HPDE6-E6E7 (cell line): ENCODE measurements around the gene TMC8.
"Not testable (repeated sequence)": the region's sequence is repeated elsewhere in the genome, so short reads cannot be mapped to it uniquely, and the experiment has no call there.

Experiments used
- DNase-seq: peaks from one replicate; pipeline ENCODE4 v3.0.0; 2011; ENCODE audit warnings: missing footprints; ENCODE audit errors: extremely low spot score

The TMC8 gene

GRCh38 chr17:78130437-78131101, at the start of gene TMC8:
TMC8 (plus strand) TSS chr17:78130771; CDS start chr17:78131589, 818 bp downstream.
- no peak for DNase-seq

GRCh38 chr17:78081551-78081950, 49.0 kb upstream of the TMC8 start:
- DNase-seq = no peak

- not testable (repeated sequence) for DNase-seq
Observed at GRCh38 chr17:78082355-78082872, 48.2 kb upstream of the TMC8 start.

GRCh38 chr17:78082988-78083387, 47.6 kb upstream of the TMC8 start:
- peak; percentile 37 for DNase-seq

- DNase-seq = no peak
Observed at GRCh38 chr17:78086740-78087139, 43.8 kb upstream of the TMC8 start.

- DNase-seq = no peak
Observed at GRCh38 chr17:78088529-78088928, 42.0 kb upstream of the TMC8 start.

GRCh38 chr17:78089576-78090281, 40.8 kb upstream of the TMC8 start:
- no peak for DNase-seq

- peak; percentile 23 for DNase-seq
Observed at GRCh38 chr17:78092794-78093324, 37.7 kb upstream of the TMC8 start.

GRCh38 chr17:78095035-78095434, 35.5 kb upstream of the TMC8 start:
- DNase-seq = no peak

- DNase-seq = no peak
Observed at GRCh38 chr17:78096093-78096492, 34.5 kb upstream of the TMC8 start.

- DNase-seq = no peak
Observed at GRCh38 chr17:78101112-78101511, 29.5 kb upstream of the TMC8 start.

- no peak for DNase-seq
Observed at GRCh38 chr17:78101542-78101941, 29.0 kb upstream of the TMC8 start.

- DNase-seq = no peak
Observed at GRCh38 chr17:78103311-78103710, 27.3 kb upstream of the TMC8 start.

GRCh38 chr17:78104540-78104941, 26.0 kb upstream of the TMC8 start:
- DNase-seq = no peak

- DNase-seq = no peak
Observed at GRCh38 chr17:78105101-78105500, 25.5 kb upstream of the TMC8 start.

- no peak for DNase-seq
Observed at GRCh38 chr17:78105551-78105950, 25.0 kb upstream of the TMC8 start.

- DNase-seq = no peak
Observed at GRCh38 chr17:78106211-78106610, 24.4 kb upstream of the TMC8 start.

GRCh38 chr17:78107457-78107856, 23.1 kb upstream of the TMC8 start:
- DNase-seq = no peak

- no peak for DNase-seq
Observed at GRCh38 chr17:78107976-78108725, 22.4 kb upstream of the TMC8 start.

GRCh38 chr17:78108726-78109488, 21.7 kb upstream of the TMC8 start:
- no peak for DNase-seq

GRCh38 chr17:78109489-78109761, 21.1 kb upstream of the TMC8 start:
- no peak for DNase-seq
